Transverse colon (tissue), 4 donors: ENCODE results near the gene TOX2. TPM values are rescaled to one million over a fixed set of nuclear protein-coding genes. Genes with fewer than 3 reads are reported as not detected.

Source experiments
- DNase-seq: peaks from one replicate; pipeline ENCODE4 v3.0.0-alpha.2; 2019
- H3K27ac ChIP-seq, 4 donors: fragments of 200-600 bp; sonication (generic); 2 replicates each; pipeline ENCODE4 v1.5.1; 2016 to 2018; ENCODE audit warnings: inconsistent platforms in 4 of 4
- H3K27me3 ChIP-seq: fragments of 200-600 bp; sonication (generic); 2 replicates; pipeline ENCODE4 v1.5.1; 2017; ENCODE audit warnings: inconsistent platforms
- H3K36me3 ChIP-seq, 4 donors: fragments of 200-600 bp; sonication (generic); 2 replicates each; pipeline ENCODE4 v1.5.1; 2017 to 2019; ENCODE audit warnings: inconsistent platforms in 4 of 4
- H3K4me1 ChIP-seq, 4 donors: fragments of 200-600 bp; sonication (generic); 2 replicates each; pipeline ENCODE4 v1.5.1; 2017 to 2020; ENCODE audit warnings: inconsistent platforms in 4 of 4
- H3K4me3 ChIP-seq, 4 donors: fragments of 200-600 bp; sonication (generic); 1 replicate in 1 of 4; 2 replicates in 3 of 4; pipeline versions ENCODE4 v1.5.1 to v1.6.1; 2017 to 2019; ENCODE audit warnings: inconsistent platforms in 4 of 4
- H3K9me3 ChIP-seq, 2 donors: fragments of 200-600 bp; sonication (generic); 2 replicates each; pipeline ENCODE4 v1.5.1; 2017 to 2019; ENCODE audit warnings: inconsistent platforms in 2 of 2
- EP300 ChIP-seq: sonication (generic); formaldehyde crosslinking; IDR thresholded peaks from one replicate; pipeline ENCODE4 v1.6.1; 2017; ENCODE audit warnings: antibody characterized with exemption, low read depth
- POLR2A ChIP-seq: fragments of 450-650 bp; IDR thresholded peaks from one replicate; pipeline ENCODE4 v1.6.1; 2016; ENCODE audit warnings: antibody characterized with exemption, mild to moderate bottlenecking, moderate library complexity
- POLR2AphosphoS5 ChIP-seq, 3 donors: sonication (generic); formaldehyde crosslinking; IDR thresholded peaks; one replicate each; pipeline ENCODE4 v1.6.1; 2016; ENCODE audit warnings: antibody characterized with exemption in 3 of 3
- WGBS, 2 donors: methylation state at CpG; one replicate each; pipeline ENCODE4 v1.1.5; 2018; ENCODE audit warnings: low coverage in 1 of 2; 5-methylcytosine and 5-hydroxymethylcytosine counted together
- in situ Hi-C, 4 donors: fragments of 200-750 bp; cut with MboI; loops; one replicate each; pipeline versions ENCODE4 v1.15.0 to v1.15.1; 2017; ENCODE audit warnings: low sequenced_read_pairs in 3 of 4, low pct_ligation_motif_present in 1 of 4, low pct_unique_long_range_greater_than_20kb in 1 of 4
- intact Hi-C: fragments of 100-400 bp; cut with DNase I; formaldehyde crosslinking; loops from one replicate; pipeline ENCODE4 v1.15.1; 2023; ENCODE audit warnings: low total_unique reads
- total RNA-seq, 4 donors: library from RNA; depleted of rRNA; stranded (reverse); fragments of >200 nt; gene quantifications; one replicate each; pipeline ENCODE4 v1.1.0, GENCODE V29; 2016
- TF ChIP-seq, protein P1 (sequence below), 5 experiments: fragments of 200-600 bp in 3 of 5; fragments of 450-650 bp in 2 of 5; sonication (generic) in 3 of 5; IDR thresholded peaks; 1 replicate in 2 of 5; 2 replicates in 3 of 5; pipeline ENCODE4 v1.5.1; 2016 to 2017; ENCODE audit warnings: antibody characterized with exemption in 5 of 5, inconsistent platforms in 3 of 5, mild to moderate bottlenecking in 2 of 5, moderate library complexity in 1 of 5

Gene TOX2
- total RNA-seq, 4 donors from 2014 or later = 1.5 to 15.7 (median 6.8) TPM

DNA sequence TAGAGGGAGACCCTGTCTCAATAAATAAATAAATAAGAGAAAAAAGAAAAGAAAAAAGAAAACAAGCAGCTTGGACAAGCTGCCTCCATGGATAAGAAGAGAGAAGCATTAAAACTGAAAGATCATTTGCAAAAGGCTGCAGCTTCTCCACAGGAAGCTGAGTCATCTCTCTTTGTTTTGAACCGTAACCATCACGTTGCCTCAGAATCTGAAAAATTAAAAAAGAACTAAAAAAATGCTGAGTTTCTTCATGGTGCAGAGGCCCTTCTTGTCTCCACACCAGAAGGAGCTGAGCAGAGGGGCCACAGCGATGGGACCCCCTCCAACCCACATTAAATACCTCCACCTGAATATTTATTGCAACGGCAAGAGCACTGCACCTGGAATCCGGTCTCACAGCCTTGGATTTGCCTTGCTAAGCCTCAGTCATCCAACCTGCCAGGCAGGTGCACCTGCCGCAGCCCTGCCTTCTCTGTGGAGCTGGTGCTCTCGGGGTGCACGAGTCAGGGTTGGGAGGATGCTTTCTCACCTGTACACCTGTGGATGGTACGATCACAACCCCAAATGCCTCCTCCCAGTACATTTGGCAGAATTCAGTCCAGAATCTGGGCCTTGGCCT, 28.1 kb downstream of the TOX2 start:
- in situ Hi-C loops = no loop called here
- no peak overlapping the region for H3K4me3 ChIP-seq

GRCh38 chr20:43943725-43944124, 29.1 kb downstream of the TOX2 start:
- Histone ChIP-seq H3K4me1 (peaks cover 0 to 40% (median 29%) of the 10 kb centered on the region in 4 donors), H3K4me3 (no peak overlapping the region), H3K36me3 (no peaks in the 10 kb centered on the region), H3K27me3 (no peaks in the 10 kb centered on the region), H3K9me3 (no peaks in the 10 kb centered on the region), H3K27ac (no peak overlapping the region)
- WGBS, 2 donors = 91 to 92% methylated on average over 5 of the region's 5 CpGs
- in situ Hi-C loops (no loop called here), intact Hi-C loops (no loop called here)
- DNase-seq = no peak
- no peak for TF ChIP-seq POLR2A
- TF ChIP-seq, protein P1, sequence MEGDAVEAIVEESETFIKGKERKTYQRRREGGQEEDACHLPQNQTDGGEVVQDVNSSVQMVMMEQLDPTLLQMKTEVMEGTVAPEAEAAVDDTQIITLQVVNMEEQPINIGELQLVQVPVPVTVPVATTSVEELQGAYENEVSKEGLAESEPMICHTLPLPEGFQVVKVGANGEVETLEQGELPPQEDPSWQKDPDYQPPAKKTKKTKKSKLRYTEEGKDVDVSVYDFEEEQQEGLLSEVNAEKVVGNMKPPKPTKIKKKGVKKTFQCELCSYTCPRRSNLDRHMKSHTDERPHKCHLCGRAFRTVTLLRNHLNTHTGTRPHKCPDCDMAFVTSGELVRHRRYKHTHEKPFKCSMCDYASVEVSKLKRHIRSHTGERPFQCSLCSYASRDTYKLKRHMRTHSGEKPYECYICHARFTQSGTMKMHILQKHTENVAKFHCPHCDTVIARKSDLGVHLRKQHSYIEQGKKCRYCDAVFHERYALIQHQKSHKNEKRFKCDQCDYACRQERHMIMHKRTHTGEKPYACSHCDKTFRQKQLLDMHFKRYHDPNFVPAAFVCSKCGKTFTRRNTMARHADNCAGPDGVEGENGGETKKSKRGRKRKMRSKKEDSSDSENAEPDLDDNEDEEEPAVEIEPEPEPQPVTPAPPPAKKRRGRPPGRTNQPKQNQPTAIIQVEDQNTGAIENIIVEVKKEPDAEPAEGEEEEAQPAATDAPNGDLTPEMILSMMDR (IDR thresholded peaks at IDR 0.05) = no peak
- TF ChIP-seq EP300 = no peak
- TF ChIP-seq POLR2AphosphoS5 (IDR thresholded peaks at IDR 0.05) = no peak

More for the DNA sequence above, 28.1 kb downstream of the TOX2 start:
- Histone ChIP-seq H3K36me3 (no peaks in the 10 kb centered on the region), H3K27me3 (no peaks in the 10 kb centered on the region), H3K27ac (peak overlapping the region; percentile 46 to 68 (median 58)), H3K4me1 (peaks cover 0 to 43% (median 31%) of the 10 kb centered on the region in 4 donors), H3K9me3 (no peaks in the 10 kb centered on the region)
- DNase-seq = no peak
- intact Hi-C loops = no loop called here
- 0 to 38% methylated on average over 1 to 9 of the region's 9 CpGs for WGBS, 2 donors
- TF ChIP-seq, protein P1 (IDR thresholded peaks at IDR 0.05) = no peak
- TF ChIP-seq POLR2AphosphoS5 (IDR thresholded peaks at IDR 0.05) = no peak

- DNase-seq = no peak
- H3K27ac ChIP-seq = no peak overlapping the region
- no peak overlapping the region for H3K4me3 ChIP-seq
- no peaks in the 10 kb centered on the region for H3K9me3 ChIP-seq
- H3K4me1 ChIP-seq = peaks cover 0 to 30% (median 22%) of the 10 kb centered on the region in 4 donors
- no peaks in the 10 kb centered on the region for H3K36me3 ChIP-seq
- H3K27me3 ChIP-seq = no peaks in the 10 kb centered on the region
- WGBS, 2 donors = 82 to 96% methylated on average over 6 of the region's 6 CpGs
- in situ Hi-C loops (no loop called here), intact Hi-C loops (no loop called here)
- TF ChIP-seq POLR2A = no peak
- TF ChIP-seq, protein P1 (IDR thresholded peaks at IDR 0.05) = no peak
- TF ChIP-seq EP300 = no peak
- TF ChIP-seq POLR2AphosphoS5 (IDR thresholded peaks at IDR 0.05) = no peak
Observed at GRCh38 chr20:43944653-43945235, 30.1 kb downstream of the TOX2 start.

DNA sequence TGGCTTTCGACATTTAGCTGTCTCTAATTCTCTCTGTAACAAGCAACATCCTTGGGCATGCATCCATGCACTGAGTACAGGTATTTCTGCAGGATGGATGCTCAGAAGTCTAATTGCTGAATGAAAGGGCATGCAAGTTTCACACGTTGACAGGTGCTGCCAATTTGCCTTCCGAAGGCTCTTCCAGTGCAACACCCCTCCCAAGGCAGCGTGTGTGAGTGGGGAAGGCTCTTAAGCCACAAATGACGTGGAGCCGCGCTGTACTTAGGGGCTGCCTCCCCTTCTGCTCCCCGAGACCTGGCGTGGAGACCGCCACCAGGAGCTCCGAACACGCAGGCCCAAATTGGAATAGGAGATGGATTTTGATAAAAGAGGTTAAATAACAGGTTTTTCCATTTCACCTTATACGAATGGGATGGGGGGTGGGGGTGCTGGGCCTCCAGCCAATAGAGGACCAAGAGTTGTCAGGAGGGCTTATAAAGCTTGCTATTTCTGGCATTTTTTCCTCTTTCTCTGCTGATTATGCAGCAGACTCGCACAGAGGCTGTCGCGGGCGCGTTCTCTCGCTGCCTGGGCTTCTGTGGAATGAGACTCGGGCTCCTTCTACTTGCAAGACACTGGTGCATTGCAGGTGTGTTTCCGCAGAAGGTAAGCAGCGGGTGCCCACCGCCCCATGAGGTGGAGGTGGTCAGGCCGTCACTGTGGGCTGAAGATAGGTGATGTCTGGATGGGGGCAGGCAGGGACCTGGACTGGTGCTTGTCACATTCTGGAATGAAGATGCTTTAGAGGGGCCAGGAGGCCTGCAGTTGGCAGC, 30.9 kb downstream of the TOX2 start:
- no peak for TF ChIP-seq EP300
- TF ChIP-seq, protein P1 (IDR thresholded peaks at IDR 0.05) = no peak
- no peaks in the 10 kb centered on the region for H3K27me3 ChIP-seq
- H3K4me1 ChIP-seq = peaks cover 0 to 30% (median 20%) of the 10 kb centered on the region in 4 donors
- no peak overlapping the region for H3K4me3 ChIP-seq
- no peak overlapping the region for H3K27ac ChIP-seq
- H3K36me3 ChIP-seq = no peaks in the 10 kb centered on the region
- WGBS, 2 donors = 71 to 92% methylated on average over 1 to 24 of the region's 24 CpGs
- intact Hi-C loops = no loop called here
- H3K9me3 ChIP-seq = no peaks in the 10 kb centered on the region
- no peak for DNase-seq
- in situ Hi-C loops = no loop called here
